HuH-7 (cell line): ENCODE data around the gene ZNF586.
"Not testable (repeated sequence)": the region's sequence is repeated elsewhere in the genome, so short reads cannot be mapped to it uniquely, and the experiment has no call there.

ENCODE experiments used
- DNase-seq: peaks from one replicate; pipeline ENCODE4 v3.0.0; 2011; ENCODE audit warnings: low spot score

ZNF586 gene

DNA sequence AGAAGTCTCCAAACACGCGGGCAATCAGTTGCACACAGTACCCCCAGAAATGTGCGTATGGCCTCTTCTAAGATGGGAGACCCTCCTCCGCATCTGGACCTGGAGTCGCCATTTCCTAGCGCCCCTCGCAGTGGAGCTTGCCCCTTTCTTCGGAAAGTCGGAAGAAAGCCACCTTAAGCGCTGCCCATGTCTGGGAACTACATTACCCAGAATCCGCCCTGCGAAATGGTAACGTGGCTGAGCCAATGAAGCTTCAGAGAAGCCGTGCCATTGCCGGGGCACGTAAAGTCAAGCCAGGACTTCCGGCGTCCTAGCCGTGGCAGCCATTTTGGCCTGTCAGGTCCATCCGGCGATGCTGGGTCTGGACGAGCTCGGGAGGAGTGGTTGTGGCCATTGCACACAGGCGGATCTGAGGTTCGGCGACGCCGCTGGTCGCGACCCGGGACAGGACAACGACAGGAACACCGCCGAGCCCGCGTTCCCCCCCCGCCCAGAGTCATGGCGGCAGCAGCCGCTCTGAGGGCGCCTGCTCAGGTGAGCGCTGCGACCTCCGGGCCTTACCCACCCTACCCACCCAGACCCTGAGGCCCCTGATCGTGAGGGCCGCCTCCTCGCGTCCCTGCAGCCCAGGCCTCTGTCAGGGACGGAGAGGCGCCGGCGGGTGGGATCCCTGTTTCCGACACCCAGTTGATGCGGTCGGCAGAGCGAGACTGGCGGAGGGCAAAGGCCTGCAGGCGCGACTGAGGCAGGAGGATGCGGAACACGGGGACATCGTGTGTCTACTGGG is at the start of gene ZNF586:
Gene ZNF586, plus strand, starts transcription at position 332 of the 787 bp plus-strand sequence. Its CDS starts 167 bp downstream, at position 499.
- DNase-seq = peak; percentile 97

GRCh38 chr19:57719901-57720519 is 49.5 kb upstream of the ZNF586 start:
- no peak for DNase-seq

GRCh38 chr19:57720878-57721277 is 48.6 kb upstream of the ZNF586 start:
- DNase-seq = no peak

DNA sequence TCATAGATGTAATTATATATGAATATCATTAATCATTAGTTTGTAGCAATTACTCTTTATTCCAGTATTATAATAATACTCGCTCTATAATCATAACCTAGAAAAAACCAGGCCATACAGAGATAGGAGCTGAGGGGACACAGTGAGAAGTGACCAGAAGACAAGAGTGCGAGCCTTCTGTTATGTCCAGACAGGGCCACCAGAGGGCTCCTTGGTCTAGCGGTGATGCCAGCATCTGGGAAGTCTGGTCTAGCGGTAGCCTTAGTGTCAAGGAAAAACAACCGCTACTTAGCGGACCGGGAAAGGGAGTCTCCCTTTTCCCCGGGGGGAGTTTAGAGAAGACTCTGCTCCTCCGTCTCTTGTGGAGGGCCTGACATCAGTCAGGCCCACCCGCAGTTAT is 31.2 kb upstream of the ZNF586 start:
- not testable (repeated sequence) for DNase-seq

GRCh38 chr19:57738770-57739169 is 30.7 kb upstream of the ZNF586 start:
- not testable (repeated sequence) for DNase-seq

GRCh38 chr19:57746580-57747471 is 22.6 kb upstream of the ZNF586 start, which contains the start of gene ZNF776:
Gene ZNF776 (plus strand): TSS chr19:57746815. CDS start chr19:57747059, 244 bp downstream.
- DNase-seq = peak; percentile 90

DNA sequence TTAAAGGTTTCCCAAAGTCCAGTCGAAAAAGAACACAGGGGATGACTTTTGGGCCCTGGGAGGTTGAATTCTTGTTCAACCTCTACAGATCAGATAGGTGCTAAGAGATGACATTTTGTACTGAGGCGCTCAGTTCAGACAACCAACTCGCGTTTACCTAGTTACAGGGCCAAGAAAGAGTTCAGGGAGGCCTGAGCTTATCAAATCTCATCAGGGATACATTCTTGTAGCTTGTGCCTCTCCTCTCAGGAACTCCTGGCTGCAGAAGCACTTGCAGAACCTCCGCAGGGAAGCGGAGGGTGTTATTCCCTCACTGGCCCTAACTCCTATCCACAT is 22.0 kb upstream of the ZNF586 start:
- no peak for DNase-seq

DNA sequence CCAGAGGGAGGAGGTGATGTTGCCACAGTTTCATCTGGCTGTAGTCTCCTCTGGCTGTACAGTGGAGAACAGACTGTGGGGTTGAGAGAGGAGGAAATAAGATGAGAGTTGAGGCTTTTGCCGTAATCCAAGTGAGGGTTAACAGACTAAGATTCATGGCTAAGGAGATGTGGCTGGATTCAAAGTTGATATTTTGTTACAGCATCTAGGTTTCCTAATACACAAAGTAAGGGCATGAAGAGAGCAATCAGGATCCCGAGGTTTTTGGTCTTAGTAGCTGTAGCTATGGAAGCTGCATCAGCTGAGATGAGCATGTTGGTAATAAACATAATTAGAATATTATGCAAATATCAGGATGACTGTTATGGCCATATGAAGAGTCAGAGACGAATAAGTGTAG is 21.4 kb upstream of the ZNF586 start:
- DNase-seq = no peak

- DNase-seq = no peak
Measured at GRCh38 chr19:57754091-57754673, 15.3 kb upstream of the ZNF586 start.

GRCh38 chr19:57755031-57755430 is 14.4 kb upstream of the ZNF586 start:
- no peak for DNase-seq

DNA sequence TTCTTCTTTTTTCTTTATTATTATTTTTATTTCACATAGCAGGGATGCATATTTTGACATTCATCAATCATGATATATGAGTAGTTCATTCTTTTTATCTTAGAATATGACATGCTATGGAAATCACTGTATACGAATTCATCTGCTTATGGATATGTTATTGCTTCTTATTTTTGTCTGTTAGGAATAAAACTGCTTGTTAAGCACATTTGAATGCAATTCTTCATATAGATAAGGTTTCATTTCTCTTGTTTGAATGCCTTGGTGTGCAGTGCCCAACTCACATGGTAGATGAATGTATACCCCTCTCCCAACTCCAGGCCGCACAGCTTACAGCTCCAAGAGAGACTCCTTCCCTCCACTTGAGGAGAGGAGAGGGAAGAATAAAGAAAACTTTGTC is 11.5 kb upstream of the ZNF586 start:
- no peak for DNase-seq

DNA sequence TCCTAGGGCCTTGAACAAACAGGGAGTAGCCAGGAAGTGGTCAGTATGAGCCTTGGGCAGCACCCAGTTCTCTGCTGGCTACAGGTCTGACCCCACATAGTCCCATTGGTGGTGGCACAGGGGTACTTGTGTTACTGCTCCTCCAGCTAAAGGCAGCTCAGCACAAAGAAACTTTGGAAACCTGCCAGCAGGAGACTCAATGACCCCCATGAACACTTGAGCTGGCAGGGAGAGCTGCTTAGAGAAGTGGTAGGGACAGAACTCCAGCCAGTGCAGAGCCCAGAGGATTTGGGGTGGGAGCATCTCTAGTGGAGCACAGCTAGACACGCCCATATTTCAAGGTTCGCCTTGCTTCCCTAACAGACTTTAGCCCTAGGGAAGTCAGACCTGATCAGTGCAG is 10.4 kb upstream of the ZNF586 start:
- DNase-seq = no peak

DNA sequence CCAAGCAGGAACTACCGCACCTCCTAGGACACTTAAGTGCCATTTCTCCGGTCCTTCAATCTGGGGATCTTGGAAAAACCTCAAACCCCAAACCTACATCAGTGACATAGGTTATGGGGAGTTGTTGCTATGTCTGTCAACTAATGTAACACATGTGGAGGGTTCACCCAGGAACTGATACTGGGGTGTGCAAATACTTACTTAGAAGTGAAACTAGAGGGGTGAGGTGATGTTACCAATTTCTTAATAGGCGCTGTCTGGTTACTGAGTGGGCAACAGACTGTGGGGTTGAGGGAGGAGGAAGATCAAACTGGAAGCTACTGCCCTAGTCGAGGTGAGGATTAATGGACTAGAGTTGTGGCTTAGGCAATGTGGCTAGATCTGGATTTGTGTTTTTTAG is 1.9 kb downstream of the ZNF586 start:
- no peak for DNase-seq

GRCh38 chr19:57773488-57773887 is 4.0 kb downstream of the ZNF586 start:
- DNase-seq = no peak

- no peak for DNase-seq
Measured at GRCh38 chr19:57776764-57777296, 7.4 kb downstream of the ZNF586 start.

- DNase-seq = no peak
Measured at GRCh38 chr19:57778336-57778735, 8.9 kb downstream of the ZNF586 start.

DNA sequence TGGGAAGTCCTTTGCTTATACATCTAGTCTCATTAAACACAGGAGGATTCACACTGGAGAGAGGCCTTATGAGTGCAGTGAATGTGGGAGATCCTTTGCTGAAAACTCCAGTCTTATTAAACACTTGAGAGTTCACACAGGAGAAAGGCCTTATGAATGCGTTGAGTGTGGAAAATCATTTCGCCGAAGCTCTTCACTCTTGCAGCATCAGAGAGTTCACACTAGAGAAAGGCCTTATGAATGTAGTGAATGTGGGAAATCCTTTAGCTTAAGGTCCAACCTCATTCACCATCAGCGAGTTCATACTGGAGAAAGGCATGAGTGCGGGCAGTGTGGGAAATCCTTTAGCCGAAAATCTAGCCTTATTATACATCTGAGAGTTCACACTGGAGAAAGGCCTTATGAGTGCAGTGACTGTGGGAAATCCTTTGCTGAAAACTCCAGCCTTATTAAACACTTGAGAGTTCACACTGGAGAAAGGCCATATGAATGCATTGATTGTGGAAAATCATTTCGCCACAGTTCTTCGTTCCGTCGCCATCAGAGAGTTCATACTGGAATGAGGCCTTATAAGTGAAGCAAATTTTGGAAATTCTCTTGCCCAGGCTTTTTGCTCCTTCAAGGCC is 9.9 kb downstream of the ZNF586 start:
- no peak for DNase-seq

DNA sequence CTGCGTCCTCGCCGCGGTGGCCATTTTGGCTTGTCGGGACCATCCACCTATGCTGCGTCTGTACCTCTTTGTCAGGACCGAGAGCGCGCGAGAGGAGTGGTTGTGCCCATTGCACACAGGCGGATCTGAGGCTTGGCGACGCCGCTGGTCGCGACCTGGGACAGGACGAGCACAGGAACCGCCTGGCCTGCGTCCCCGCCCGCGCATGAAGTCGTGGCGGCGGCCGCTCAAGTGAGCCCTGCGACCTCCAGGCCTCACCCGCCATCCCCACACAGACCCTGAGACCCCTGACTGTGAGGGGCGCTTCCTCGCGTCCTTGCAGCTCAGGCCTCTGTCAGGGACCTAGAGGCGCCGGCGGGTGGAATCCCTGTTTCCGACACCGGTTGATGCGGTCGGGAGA is 16.8 kb downstream of the ZNF586 start:
- no peak for DNase-seq

DNA sequence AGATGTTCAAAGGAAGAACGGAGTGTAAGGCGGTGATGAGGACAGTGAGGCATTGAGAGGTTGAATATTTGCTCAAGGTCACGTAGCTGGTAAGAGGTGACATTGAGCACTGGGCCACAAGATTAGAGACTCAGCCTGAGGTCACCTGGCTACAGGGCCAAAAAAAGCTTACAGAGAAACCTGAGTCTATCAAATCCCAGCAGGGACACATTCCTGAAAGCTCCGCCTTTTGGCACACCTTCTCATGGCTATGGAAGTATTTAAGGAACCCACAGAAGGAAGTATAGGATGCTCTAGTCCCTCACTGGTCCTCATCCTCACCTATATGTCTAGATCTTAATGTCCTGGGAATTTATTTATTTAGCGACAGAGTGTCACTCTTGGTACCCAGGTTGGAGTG is 17.4 kb downstream of the ZNF586 start:
- no peak for DNase-seq

DNA sequence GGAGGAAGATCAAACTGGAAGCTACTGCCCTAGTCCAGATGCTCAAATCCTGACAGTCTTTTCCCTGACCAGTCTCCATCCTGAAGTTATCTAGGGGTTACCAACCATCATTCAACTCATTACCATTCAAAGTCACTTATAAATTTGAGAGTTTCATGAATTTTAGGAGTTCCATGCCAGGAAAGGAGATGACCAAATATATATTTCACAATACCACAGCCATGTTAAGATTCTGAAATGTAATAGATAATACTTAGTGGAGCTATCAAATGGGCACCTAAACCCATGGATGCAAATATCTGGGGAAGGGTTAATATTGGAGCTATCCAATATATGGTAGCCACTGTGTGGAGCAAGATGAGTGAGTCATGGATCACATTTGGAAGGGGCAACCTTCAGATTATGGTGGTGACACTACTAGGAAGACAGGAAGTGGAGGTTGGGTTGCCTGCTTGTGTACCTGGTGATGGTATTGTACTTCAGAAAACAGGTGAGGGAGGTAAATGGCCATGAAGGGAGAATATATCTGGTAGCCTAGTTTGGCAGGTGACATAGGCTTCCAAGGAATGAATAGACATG is 18.7 kb downstream of the ZNF586 start:
- no peak for DNase-seq

DNA sequence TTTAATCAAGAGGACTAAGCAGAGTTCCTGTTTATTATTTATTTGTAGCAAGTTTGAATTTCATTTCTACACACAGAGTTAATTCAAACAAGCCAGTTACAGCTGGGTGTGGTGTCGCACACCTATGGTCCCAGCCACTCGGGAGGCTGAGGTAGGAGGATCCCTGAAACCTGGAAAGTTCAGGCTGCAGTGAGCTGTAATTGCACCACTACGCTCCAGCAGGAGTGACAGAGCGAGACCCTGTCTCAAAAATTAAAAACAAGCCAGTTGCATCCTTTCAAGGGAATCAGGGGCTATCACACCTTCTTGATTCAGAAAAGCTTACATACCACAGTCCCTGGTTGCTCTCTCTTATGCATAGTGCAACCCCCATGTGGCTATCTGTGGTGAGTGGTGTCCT is 19.8 kb downstream of the ZNF586 start:
- no peak for DNase-seq
